Stimulated activated CD4-positive, alpha-beta T cell treated with anti-CD3 and anti-CD28 coated beads, TNF-alpha, amount 100 ng/mL, for 4 hours (primary cell): Measurements from ENCODE around the gene CDH4.

Experiments used
- DNase-seq, 3 experiments: peaks; one replicate each; pipeline ENCODE4 v3.0.0-alpha.2; 2020; ENCODE audit warnings: low read depth in 3 of 3

Gene CDH4

GRCh38 chr20:61908057-61909026 lies 656.3 kb downstream of the CDH4 start:
- DNase-seq, result no peak

GRCh38 chr20:61909028-61909427 lies 657.0 kb downstream of the CDH4 start:
- DNase-seq, result no peak

GRCh38 chr20:61909821-61910220 lies 657.8 kb downstream of the CDH4 start:
- no peak for DNase-seq

GRCh38 chr20:61911824-61912223 lies 659.8 kb downstream of the CDH4 start:
- DNase-seq, result no peak

GRCh38 chr20:61912665-61913422 lies 660.8 kb downstream of the CDH4 start:
- no peak for DNase-seq

- no peak for DNase-seq
Observed at GRCh38 chr20:61913423-61914225, 661.6 kb downstream of the CDH4 start.

GRCh38 chr20:61915101-61915500 lies 663.0 kb downstream of the CDH4 start:
- DNase-seq, result no peak

GRCh38 chr20:61916318-61916891 lies 664.3 kb downstream of the CDH4 start:
- no peak for DNase-seq

- DNase-seq, result no peak
Observed at GRCh38 chr20:61917474-61918145, 665.5 kb downstream of the CDH4 start.

GRCh38 chr20:61918548-61918947 lies 666.5 kb downstream of the CDH4 start:
- no peak for DNase-seq

GRCh38 chr20:61919239-61919638 lies 667.2 kb downstream of the CDH4 start:
- DNase-seq, result no peak

GRCh38 chr20:61919675-61920365 lies 667.8 kb downstream of the CDH4 start:
- DNase-seq, result no peak

- DNase-seq, result no peak
Observed at GRCh38 chr20:61922411-61922810, 670.4 kb downstream of the CDH4 start.

- DNase-seq, result no peak
Observed at GRCh38 chr20:61922936-61923335, 670.9 kb downstream of the CDH4 start.

- no peak for DNase-seq
Observed at GRCh38 chr20:61923371-61924166, 671.5 kb downstream of the CDH4 start.

GRCh38 chr20:61924211-61924857 lies 672.3 kb downstream of the CDH4 start:
- DNase-seq, result no peak

- no peak for DNase-seq
Observed at GRCh38 chr20:61924858-61925554, 672.9 kb downstream of the CDH4 start.

GRCh38 chr20:61925555-61926252 lies 673.6 kb downstream of the CDH4 start:
- no peak for DNase-seq
